IPS-18a (cell line): ENCODE results near the gene DXO.
"Not testable (repeated sequence)": the region's sequence is repeated elsewhere in the genome, so short reads cannot be mapped to it uniquely, and the experiment has no call there.

Experiments
- H3K27ac ChIP-seq: one replicate; pipeline ENCODE4 v1.5.1; 2013; ENCODE audit warnings: low read length
- H3K27me3 ChIP-seq: one replicate; pipeline ENCODE4 v1.6.1; 2013; ENCODE audit warnings: mild to moderate bottlenecking, low read length; ENCODE audit not compliant: control insufficient read depth, insufficient read depth
- H3K36me3 ChIP-seq: one replicate; pipeline ENCODE4 v1.6.1; 2013; ENCODE audit warnings: low read depth, low read length; ENCODE audit not compliant: control insufficient read depth
- H3K4me1 ChIP-seq: one replicate; pipeline ENCODE4 v1.6.1; 2013; ENCODE audit warnings: low read depth, low read length; ENCODE audit not compliant: control insufficient read depth
- H3K4me3 ChIP-seq: one replicate; pipeline ENCODE4 v1.5.1; 2013; ENCODE audit warnings: low read length
- H3K9ac ChIP-seq: one replicate; pipeline ENCODE4 v1.6.1; 2013; ENCODE audit warnings: mild to moderate bottlenecking, low read length, moderate library complexity
- H3K9me3 ChIP-seq: one replicate; pipeline ENCODE4 v1.6.1; 2013; ENCODE audit warnings: low read depth, low read length; ENCODE audit not compliant: control insufficient read depth

DXO gene

GRCh38 chr6:31935021-31935420 is 36.9 kb downstream of the DXO start:
- H3K27me3 ChIP-seq: no peaks in the 10 kb centered on the region
- H3K4me3 ChIP-seq: no peak overlapping the region
- H3K27ac ChIP-seq: no peak overlapping the region
- no peaks in the 10 kb centered on the region for H3K4me1 ChIP-seq
- no peaks in the 10 kb centered on the region for H3K9me3 ChIP-seq
- H3K9ac ChIP-seq: no peak overlapping the region
- H3K36me3 ChIP-seq: no peaks in the 10 kb centered on the region

GRCh38 chr6:31933537-31933936 is 38.4 kb downstream of the DXO start:
- no peak overlapping the region for H3K9ac ChIP-seq
- H3K4me1 ChIP-seq: no peaks in the 10 kb centered on the region
- no peaks in the 10 kb centered on the region for H3K9me3 ChIP-seq
- no peaks in the 10 kb centered on the region for H3K36me3 ChIP-seq
- H3K27me3 ChIP-seq: no peaks in the 10 kb centered on the region
- H3K27ac ChIP-seq: no peak overlapping the region
- H3K4me3 ChIP-seq: no peak overlapping the region

GRCh38 chr6:31932137-31932536 is 39.8 kb downstream of the DXO start:
- not testable (repeated sequence) for H3K36me3 ChIP-seq, H3K27ac ChIP-seq, H3K9me3 ChIP-seq

GRCh38 chr6:31930962-31931361 is 41.0 kb downstream of the DXO start:
- Histone ChIP-seq H3K4me3 (no peak overlapping the region), H3K36me3 (no peaks in the 10 kb centered on the region), H3K27ac (no peak overlapping the region), H3K4me1 (no peaks in the 10 kb centered on the region), H3K27me3 (no peaks in the 10 kb centered on the region), H3K9ac (no peak overlapping the region), H3K9me3 (no peaks in the 10 kb centered on the region)

More at GRCh38 chr6:31932137-31932536, 39.8 kb downstream of the DXO start:
- H3K27me3 ChIP-seq, H3K4me3 ChIP-seq, H3K9ac ChIP-seq, H3K4me1 ChIP-seq: not testable (repeated sequence)

GRCh38 chr6:31928672-31928939 is 43.3 kb downstream of the DXO start:
- Histone ChIP-seq H3K9ac (no peak overlapping the region), H3K27me3 (no peaks in the 10 kb centered on the region)

GRCh38 chr6:31927863-31928671 is 43.9 kb downstream of the DXO start:
- Histone ChIP-seq H3K36me3 (no peaks in the 10 kb centered on the region), H3K4me3 (no peak overlapping the region), H3K9me3 (no peaks in the 10 kb centered on the region), H3K27ac (no peak overlapping the region), H3K9ac (no peak overlapping the region), H3K4me1 (no peaks in the 10 kb centered on the region), H3K27me3 (no peaks in the 10 kb centered on the region)

More at GRCh38 chr6:31928672-31928939, 43.3 kb downstream of the DXO start:
- no peak overlapping the region for H3K4me3 ChIP-seq
- H3K27ac ChIP-seq: no peak overlapping the region
- no peaks in the 10 kb centered on the region for H3K4me1 ChIP-seq
- H3K36me3 ChIP-seq: no peaks in the 10 kb centered on the region
- H3K9me3 ChIP-seq: no peaks in the 10 kb centered on the region

- Histone ChIP-seq H3K4me3 (no peak within 1 kb of the TSS), H3K4me1 (no peaks in the 10 kb centered on the region)
Measured at GRCh38 chr6:31927242-31927862, 44.6 kb downstream of the DXO start, which contains the start of gene C2. Gene C2, plus strand, starts transcription at chr6:31927717. Its CDS starts 36 bp downstream, at chr6:31927753.

GRCh38 chr6:31922942-31923341 is 49.0 kb downstream of the DXO start:
- no peak overlapping the region for H3K4me3 ChIP-seq

More at GRCh38 chr6:31927242-31927862, 44.6 kb downstream of the DXO start, which contains the start of gene C2:
- no peaks in the 10 kb centered on the region for H3K9me3 ChIP-seq
- no peaks in the 10 kb centered on the region for H3K36me3 ChIP-seq
- H3K27me3 ChIP-seq: no peaks in the 10 kb centered on the region
- H3K9ac ChIP-seq: no peak within 1 kb of the TSS
- H3K27ac ChIP-seq: no peak within 1 kb of the TSS

GRCh38 chr6:31920811-31921210 is 51.1 kb downstream of the DXO start:
- H3K9me3 ChIP-seq: no peaks in the 10 kb centered on the region
- H3K9ac ChIP-seq: no peak overlapping the region
- no peaks in the 10 kb centered on the region for H3K36me3 ChIP-seq
- no peaks in the 10 kb centered on the region for H3K27me3 ChIP-seq
- H3K27ac ChIP-seq: no peak overlapping the region
- no peak overlapping the region for H3K4me3 ChIP-seq
- H3K4me1 ChIP-seq: no peaks in the 10 kb centered on the region

More at GRCh38 chr6:31922942-31923341, 49.0 kb downstream of the DXO start:
- no peaks in the 10 kb centered on the region for H3K4me1 ChIP-seq
- no peak overlapping the region for H3K9ac ChIP-seq
- no peaks in the 10 kb centered on the region for H3K36me3 ChIP-seq
- no peak overlapping the region for H3K27ac ChIP-seq
- no peaks in the 10 kb centered on the region for H3K9me3 ChIP-seq
- H3K27me3 ChIP-seq: no peaks in the 10 kb centered on the region
